Embryonic facial prominence (tissue), 1 donor: ENCODE data around the gene CPA1.
"Not testable (repeated sequence)": the region's sequence is repeated elsewhere in the genome, so short reads cannot be mapped to it uniquely, and the experiment has no call there.

ENCODE experiments used
- DNase-seq: peaks from one replicate; pipeline ENCODE4 v3.0.0-alpha.2; 2016; ENCODE audit errors: extremely low spot score

Gene CPA1

DNA sequence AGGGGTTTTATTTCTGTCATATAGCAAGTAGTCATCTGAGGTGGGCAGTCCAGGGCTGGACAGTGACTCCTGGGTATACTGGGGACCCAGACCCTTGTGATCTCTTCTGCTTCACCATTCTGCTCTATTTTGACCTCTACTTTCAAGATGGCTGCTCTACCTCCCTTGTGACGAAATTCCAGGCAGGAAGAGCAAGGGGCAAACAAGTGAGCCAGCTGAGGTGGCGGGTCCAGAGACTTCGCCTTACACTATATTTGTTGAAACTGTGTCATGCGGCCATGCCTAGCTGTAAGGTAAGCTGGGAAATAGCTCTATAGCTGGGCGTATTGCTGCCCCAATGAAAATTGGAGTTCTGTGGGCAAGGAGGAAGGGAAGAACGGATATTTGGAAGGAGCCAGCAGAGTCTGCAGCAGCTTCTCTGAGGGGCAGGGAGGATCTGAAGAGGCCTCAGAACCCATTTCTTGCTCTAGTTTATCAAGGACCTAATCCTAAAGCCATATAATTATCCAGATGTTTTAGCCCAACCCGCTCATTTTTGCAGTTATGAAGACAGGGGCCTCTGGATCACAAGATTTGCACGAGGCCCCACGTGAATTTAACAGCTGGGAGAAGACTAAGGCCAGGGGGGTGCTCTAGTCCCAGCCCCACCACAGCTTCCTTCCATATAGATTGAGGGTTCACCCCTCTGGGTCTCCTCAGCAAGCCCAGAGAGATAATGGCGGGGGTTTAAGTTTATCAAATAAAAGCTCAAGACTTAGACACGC, 7.7 kb upstream of the CPA1 start:
- no peak for DNase-seq

DNA sequence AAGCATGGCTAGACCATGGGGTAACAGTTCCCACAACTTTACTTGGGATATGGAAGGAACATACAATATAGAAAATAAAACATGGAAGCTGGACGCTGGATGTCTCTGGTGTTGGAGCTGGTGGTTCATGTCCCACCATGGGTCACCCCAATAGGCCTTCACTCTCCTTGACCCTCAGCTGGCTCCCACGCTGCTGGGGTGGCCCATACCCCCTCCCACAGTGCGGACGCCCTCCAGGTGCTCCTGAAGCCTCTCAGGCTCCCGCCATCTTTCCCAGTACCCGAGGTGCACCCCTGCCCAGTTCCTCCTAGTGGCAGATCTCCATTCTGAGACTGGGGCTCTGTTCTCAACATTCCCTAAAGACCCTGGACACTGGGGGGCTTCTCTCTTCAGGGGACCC, 5.8 kb upstream of the CPA1 start:
- DNase-seq, result no peak

DNA sequence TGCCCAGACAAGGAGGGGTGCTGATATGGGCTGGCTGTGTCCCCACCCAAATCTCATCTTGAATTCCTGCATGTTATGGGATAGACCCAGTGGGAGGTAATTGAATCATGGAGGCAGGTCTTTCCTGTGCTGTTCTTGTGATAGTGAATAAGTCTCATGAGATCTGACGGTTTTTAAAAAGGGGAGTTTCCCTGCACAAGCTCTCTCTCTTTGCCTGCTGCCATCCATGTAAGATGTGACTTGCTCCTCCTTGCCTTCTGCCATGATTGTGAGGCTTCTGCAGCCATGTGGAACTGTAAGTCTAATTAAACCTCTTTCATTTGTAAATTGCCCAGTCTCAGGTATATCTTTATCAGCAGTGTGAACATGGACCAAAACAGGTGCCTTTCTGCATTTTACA, 3.8 kb upstream of the CPA1 start:
- DNase-seq, result not testable (repeated sequence)

DNA sequence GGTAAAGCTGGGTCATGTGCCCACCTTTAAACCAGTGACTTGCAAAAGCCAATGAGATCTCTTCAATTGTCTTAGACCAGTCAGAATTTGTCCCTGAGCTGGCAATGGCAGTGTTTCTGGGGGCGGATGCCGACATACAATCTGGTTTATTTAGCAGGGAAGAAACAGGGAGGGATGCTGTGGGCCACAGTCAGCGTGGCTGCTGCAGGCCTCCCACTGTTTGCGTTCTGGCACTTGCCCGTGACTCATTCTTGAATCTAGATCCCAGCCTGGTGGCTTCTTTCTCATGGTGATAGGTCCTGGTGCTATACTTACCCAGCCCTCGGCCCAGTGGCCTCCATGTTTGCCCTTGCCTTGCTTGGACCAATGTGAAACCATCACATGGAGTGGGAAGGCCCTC, 3.1 kb upstream of the CPA1 start:
- no peak for DNase-seq

DNA sequence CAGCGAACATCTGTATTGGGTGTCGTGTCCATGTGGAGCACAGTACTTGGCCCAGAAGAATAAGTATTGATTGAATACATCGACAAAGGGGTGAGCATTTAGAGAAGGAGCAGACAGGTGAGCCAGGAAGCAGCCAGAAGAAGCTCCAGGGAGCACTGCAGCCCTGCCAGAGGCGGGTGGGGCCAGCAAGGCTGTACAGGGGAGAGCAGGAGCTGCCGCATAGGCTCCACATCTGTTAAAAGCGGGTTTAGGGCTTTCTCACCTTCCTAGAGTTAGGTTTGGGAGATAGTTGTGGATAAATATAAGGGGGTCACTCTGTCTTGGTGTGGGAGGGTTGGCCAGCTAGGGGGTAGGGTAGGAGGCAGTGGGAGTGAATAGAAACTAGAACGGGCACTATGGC, 1.3 kb upstream of the CPA1 start:
- DNase-seq, result no peak

- no peak for DNase-seq
Measured at GRCh38 chr7:130379532-130379920, 768 bp upstream of the CPA1 start.

GRCh38 chr7:130380861-130381455, 664 bp downstream of the CPA1 start:
- DNase-seq, result no peak

GRCh38 chr7:130381468-130382312, 1.4 kb downstream of the CPA1 start:
- DNase-seq, result no peak

GRCh38 chr7:130383187-130383980, 3.1 kb downstream of the CPA1 start:
- no peak for DNase-seq

DNA sequence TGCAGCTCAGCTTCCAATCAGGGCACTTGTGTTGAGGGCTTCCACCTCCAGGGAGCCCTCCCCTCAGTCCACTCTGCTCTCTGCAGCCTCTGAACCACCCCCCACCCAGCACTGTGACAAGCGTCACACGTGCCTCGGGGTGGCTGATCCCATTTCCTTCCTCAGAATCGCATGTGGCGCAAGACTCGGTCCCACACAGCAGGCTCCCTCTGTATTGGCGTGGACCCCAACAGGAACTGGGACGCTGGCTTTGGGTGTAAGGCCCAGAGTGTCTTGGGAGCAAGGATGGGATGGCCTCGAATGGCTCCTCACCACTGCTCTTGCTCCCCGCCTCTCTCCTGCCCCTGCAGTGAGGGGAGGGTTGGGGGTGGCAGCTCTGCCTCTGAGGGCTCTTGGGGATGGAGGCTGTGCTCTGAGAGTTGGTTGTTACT, 4.1 kb downstream of the CPA1 start:
- DNase-seq, result no peak

DNA sequence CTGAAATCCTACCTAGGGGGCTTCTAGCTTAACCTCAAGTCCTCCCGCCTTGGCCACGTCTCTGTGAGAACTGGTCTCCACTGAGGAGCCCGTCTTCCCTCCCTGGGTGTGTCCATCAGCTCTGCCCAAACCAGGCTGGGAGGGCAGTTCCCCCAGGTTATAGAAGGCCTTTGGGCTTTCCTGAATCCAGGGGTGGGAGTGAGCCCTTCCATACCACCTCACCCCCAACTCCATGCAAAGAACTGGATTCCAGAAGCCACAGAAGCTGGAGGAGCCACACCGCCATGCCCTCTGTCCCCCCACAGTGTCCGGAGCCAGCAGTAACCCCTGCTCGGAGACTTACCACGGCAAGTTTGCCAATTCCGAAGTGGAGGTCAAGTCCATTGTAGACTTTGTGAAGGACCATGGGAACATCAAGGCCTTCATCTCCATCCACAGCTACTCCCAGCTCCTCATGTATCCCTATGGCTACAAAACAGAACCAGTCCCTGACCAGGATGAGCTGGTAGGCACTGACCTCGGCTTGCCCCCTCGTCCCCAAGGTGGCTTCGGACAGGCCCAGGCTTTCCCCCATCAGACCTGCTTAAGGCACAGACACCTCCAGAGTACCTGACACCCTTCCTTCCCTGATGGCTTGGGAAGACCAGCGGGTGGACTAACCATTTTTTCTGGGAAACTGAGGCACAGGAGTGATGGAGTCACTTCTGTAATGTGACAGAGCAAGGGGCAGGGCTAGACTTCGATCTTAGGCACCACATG, 4.7 kb downstream of the CPA1 start:
- DNase-seq, result no peak

DNA sequence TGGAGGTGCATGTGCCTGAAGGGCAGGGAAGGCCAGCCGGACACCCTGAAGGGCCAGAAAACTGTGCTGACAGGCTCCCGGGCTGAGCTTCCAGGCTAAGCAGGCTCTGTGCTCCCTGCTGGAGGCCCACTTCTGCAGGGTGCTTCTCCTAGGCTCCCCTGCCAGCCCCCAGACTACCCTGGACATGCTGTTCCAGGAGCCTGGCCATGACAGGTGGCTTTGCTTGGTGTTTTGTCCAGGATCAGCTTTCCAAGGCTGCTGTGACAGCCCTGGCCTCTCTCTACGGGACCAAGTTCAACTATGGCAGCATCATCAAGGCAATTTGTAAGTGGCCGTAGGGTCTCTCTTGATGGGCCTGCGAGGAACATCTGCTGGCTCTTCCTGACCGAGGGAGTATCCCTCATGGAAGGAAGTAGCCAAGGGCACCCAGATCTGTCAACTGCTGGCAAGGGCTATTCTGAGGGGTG, 5.3 kb downstream of the CPA1 start:
- DNase-seq, result no peak

GRCh38 chr7:130386876-130387275, 6.6 kb downstream of the CPA1 start:
- DNase-seq, result no peak

DNA sequence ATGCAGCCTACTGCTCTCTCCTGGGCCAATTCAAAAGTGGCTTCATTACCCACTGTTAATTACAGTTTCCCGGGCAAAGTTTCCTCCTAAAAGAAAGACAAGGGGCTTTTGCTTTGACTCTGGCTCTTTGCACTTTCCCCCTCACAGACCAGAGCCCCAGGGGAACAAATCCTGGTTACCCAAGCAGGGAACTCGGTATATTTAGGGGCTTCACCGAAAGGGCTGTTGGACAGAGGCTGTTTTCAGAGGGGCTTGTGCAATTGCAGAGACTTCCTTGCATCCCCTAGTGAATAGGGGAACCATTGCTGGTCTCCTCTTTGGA, 7.0 kb downstream of the CPA1 start:
- no peak for DNase-seq

DNA sequence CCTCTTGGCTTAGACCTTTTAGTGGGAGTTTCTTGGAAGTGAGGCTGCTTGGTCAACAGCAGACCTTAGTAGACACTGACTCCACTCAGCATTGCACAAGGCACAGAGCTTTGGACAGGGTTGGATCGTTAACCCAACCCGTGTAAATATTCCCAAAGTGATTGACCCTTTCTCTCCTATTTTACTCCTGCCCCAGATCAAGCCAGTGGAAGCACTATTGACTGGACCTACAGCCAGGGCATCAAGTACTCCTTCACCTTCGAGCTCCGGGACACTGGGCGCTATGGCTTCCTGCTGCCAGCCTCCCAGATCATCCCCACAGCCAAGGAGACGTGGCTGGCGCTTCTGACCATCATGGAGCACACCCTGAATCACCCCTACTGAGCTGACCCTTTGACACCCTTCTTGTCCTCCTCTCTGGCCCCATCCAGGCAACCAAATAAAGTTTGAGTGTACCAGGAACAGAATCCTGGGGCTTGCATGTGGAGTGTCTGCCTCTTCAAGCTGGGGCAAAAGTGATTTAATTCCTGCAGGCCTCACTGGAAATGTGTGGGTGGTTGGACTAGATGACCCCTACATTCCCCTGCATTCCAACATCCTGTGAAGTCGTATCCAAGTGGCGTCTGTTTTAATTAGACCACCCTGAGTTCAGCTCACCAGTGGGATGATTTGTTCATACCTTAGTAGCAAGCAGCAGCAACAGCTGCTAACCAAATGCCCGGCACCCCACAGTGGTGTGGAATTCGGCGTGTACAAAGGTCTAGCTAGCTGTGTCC, 7.5 kb downstream of the CPA1 start:
- no peak for DNase-seq

GRCh38 chr7:130388671-130389070, 8.4 kb downstream of the CPA1 start:
- no peak for DNase-seq

DNA sequence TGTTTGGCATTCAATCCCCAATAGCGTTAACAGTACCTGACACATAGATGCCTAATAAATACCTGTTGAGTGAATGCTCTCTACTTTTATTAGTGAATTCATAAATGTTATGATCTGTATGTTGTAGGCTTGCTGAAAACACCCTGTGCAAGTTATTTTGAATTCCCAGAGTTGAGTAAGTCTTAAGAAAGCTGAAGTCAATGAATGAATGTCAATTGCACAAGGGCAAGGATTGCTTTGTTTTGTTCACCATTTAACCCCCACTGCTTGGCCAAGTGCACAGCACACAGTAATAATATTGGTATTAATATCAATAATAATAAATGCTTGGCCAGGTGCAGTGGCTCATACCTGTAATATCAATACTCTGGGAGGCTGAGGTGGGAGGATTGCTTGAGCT, 10.2 kb downstream of the CPA1 start:
- no peak for DNase-seq

GRCh38 chr7:130393101-130393561, 12.8 kb downstream of the CPA1 start:
- DNase-seq, result no peak

- DNase-seq, result no peak
Measured at GRCh38 chr7:130393841-130394411, 13.6 kb downstream of the CPA1 start.
